ENCODE results near the gene MBD6.

- TF ChIP-seq EP300 (IDR thresholded peaks at IDR 0.05; ENCODE audit: borderline replicate concordance in 1 of 2, low read depth in 2 of 2, low read length in 2 of 2) (no peak), CTCF (IDR thresholded peaks at IDR 0.05; ENCODE audit: control extremely low read depth in 1 of 3, insufficient read depth in 1 of 3, low read depth in 1 of 3, low read length in 3 of 3) (no peak), RAD21 (IDR thresholded peaks at IDR 0.05 in 1 of 2, conservative IDR thresholded peaks at IDR 0.05 in 1 of 2; ENCODE audit: low read depth in 2 of 2, low read length in 2 of 2) (no peak), RFX5 (IDR thresholded peaks at IDR 0.05; ENCODE audit: borderline replicate concordance, low read depth, low read length) (no peak)
Observed at GRCh38 chr12:57490126-57490525, 32.5 kb upstream of the MBD6 start.

All from H1 (cell line).